SKM-1 treated with dmso at 0.1 percent for 144 hours (cell line): ENCODE measurements around the gene SLC40A1.

Experiments
- DNase-seq: peaks from one replicate; lab custom pipeline; 2025; ENCODE audit not compliant: unreplicated experiment; lab: John Stamatoyannopoulos, UW

SLC40A1 gene

DNA sequence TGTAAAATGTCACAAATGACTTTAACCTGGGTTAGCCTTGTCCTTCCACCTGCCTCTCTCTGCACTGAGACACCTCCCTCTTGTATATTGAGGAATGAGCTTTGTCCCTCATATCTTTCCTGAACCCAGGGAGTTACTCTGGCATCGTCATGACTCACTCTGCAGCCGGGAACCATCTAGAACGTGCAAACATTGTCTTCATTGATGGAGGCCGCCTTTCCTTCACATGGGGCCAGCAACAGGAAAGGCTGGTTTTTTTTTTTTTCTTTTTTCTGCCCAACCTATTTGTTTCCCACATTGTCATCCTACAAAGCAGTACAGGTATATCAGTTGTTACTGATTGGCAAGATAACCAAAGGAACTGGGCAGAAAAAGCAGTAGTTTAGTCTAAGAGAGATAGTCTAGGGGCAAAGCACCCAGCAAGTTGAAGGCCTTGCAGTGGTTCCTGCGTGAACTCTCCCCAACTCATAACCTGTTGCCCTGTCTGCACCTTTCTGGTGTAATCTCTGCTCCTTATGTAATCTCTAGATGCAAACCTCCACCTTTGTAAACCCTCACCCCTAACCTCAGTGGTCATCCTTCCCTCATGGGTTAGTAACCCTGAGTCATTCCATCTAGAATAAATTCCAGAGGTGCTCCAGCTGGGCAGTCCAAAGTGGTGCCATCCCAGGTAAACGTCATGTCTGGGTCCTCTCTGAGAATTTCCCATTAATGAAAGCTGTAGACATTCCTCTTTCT lies 38.3 kb downstream of the SLC40A1 start:
- DNase-seq, result no peak

GRCh38 chr2:189541591-189541990 lies 39.0 kb downstream of the SLC40A1 start:
- DNase-seq, result no peak

- no peak for DNase-seq
Observed at GRCh38 chr2:189540551-189540950, 40.0 kb downstream of the SLC40A1 start.

- DNase-seq, result no peak
Observed at GRCh38 chr2:189538402-189538801, 42.2 kb downstream of the SLC40A1 start.

GRCh38 chr2:189536830-189537229 lies 43.8 kb downstream of the SLC40A1 start:
- DNase-seq, result no peak

GRCh38 chr2:189534854-189535832 lies 45.4 kb downstream of the SLC40A1 start:
- DNase-seq, result no peak

- no peak for DNase-seq
Observed at GRCh38 chr2:189533288-189534035, 47.1 kb downstream of the SLC40A1 start.

DNA sequence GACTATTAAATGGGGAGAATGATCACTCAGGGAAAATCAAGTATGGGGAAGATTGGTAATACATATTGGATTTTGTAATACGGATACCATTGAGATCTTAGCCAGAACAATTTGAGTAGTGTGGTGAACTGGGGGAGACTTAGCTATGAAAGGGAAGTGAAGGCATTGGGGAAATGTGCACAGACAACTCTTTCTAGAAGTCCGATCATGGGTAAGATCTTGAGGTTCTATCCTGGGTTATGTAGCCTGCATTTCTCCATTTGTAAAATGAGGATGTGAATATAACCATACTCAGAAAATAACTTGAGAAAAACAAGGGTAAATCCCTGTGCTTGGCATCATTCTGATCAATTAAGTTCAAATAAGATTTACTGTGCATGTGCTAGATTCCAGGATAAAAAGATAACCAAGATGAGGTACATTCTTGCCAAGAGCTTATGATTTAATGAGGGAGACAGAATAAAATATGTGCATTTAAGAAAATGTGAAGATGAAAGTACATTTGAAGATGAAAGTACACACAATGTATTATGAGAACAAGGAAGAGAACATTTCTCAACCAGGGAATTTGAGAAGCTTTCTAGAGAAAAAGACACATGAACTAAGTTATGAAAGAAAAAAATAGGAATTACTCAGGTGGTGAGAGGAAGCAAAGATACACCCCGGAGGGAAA lies 49.5 kb downstream of the SLC40A1 start:
- no peak for DNase-seq

DNA sequence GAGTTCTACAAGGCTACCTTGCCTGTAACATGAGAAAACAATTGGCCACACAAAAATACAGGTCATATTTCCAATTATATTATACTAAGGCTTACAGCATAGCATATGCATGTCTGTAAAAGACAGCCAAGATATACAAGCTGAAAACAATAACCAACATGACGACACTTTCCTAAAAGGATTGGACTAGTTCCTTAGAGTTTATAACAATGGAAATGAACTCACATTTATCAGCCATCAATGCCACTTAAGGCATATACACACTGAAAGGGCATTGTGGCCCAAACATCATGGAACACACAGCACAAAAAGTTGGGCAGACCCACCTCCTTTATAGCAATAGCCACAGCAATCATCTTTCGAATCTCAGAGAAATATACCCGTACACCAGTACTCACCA lies 52.0 kb downstream of the SLC40A1 start:
- DNase-seq, result no peak

DNA sequence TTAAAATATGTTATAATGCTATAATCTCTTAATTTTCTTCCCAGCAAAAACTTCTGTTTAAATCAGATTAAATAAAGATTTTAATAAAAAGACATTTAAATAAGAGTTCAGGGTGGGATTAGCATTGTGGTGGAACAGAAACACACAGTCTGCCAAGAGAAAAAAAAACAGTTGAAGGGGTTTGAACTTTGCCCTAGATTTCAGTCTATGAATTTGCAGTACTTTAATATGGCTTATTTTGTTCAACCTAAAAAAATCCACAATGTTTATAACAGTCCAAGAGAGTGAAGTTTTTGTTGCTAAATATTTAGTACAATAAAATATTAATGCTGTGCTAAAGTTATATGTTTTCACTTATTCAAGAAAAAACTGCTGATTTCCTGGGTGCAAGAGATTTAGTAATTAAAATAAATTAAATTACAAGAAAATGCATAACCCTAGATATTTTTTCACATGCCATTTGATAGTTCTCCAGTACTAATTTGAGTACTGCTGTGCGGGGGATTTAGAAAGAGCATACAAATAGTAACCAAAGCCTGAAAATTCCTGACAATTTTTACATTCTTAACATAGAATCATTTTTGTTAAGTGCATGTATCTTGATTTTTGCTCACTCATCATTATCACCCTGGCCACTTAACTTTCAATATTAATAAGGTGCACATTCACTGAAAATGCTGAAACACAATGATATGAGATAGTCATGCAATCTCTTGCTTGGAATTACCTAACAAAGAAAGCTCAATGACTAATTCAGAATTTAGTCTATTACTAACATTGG lies 52.6 kb downstream of the SLC40A1 start:
- DNase-seq, result no peak

DNA sequence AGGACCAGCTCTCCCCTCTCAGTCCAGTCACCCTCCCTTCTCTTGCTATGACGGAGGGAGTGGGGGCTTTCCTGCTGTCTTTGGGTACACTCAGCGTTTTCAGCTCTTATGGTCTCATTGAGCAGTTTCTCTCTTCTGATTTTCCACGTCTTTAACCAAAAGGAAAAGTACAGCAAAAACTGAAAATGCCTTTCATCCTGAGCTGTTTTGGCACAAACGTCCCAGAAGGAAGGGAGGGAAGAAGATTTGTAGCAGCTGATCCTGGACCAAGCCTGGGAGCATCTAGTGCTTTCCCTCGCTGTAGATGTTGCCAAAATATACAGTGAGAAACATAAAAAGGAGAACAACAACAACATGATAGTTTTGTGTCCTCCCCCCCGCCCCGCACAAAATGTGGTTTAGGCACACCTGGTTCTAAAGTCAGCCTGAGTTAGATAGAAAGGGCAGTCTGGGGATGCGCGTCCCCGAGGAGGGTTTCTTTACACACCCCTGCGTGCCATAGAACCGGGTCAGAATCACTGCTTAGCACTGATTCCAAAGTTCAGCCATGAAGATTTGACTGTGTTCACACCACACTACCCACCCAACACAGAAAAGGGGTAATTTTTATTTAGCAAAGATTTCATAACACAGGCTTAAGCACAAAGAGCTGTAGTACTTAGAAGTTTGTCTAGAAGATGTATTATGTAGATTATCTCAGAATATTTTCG lies 53.4 kb downstream of the SLC40A1 start:
- no peak for DNase-seq

DNA sequence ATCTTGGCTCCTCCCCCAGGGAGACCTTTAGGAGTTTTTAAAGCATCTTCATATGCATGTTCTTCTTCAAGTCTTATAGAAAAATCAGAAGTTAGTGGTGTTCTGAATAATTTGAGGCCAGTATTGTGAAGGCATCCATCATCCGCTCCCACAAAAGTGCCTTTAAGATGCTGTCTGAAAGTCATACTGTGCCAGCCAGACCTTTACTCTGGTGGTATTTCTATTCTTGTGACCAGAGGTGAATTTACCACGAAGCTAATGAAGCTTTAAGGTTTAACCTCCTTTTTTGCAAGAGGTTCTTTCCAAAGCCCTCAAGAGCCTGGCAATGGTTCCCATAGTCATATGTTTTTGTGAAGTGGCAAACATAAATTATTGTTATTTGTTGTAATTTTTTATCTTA lies 54.3 kb downstream of the SLC40A1 start:
- DNase-seq, result no peak

GRCh38 chr2:189524746-189525145 lies 55.8 kb downstream of the SLC40A1 start:
- DNase-seq, result no peak

DNA sequence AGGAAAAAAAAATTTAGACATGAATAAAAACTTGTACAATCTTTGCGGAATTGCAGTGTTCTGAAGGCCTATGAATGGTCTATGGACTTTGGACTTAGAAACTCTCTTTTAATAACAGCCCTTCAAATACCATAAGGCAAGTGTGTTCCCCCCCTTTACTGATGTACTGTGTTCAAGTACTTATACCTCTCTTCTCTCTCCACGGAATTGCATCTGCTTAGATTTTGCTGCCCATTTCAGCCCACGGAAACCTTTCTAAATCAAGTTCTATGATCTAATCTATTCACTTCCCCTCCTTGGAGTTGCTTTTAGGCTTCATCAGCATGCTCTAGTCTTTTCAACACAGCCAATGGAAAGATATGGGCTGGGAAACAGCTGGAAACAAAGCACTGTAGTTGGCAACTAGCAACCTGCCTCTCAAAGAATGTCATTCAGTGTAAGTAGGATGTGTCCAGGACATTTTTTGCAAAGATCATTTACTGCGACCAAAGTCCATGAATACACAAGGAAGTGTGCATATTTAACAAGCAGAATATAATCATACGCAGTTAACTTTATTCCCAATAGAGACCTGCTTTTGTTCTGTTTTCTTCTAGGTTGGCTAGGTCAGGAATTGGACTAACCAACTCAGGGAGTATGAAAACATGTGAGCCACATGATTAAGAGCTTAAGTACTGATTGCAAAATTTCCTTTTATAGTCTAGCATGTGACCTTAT lies 58.0 kb downstream of the SLC40A1 start:
- no peak for DNase-seq

DNA sequence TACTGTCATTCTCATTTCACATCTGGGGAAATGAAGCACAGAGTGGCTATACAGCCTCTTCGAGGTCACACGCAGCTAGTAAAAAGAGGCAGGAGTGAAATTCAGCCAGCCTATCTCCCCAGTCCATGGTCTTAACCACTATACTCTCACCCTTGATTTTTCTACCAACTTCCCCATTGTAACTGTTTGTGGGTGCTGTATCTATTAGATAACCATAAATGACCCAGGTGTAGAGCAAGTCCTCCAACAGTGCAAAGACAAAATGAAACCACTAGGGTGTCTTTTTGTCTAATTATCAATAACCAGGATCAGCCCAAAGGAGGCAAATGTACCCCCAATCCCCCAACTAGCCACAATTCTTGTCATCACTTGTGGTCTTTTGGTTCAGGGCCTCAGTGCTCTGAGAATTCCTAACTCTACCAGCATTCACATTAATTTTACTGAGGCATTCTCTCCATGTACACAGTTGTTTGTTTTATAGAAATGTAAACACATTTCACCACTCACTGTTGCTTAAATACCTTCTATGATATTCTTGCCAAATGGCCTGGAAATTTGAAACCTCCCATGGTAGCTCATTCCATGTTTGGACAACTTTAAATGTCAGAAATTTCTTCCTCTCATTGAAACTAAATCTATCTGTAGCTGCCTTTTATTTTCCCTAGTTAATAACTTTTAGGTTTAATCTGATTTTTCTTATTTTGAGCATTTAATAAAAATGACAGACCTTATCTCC lies 58.7 kb downstream of the SLC40A1 start:
- no peak for DNase-seq

DNA sequence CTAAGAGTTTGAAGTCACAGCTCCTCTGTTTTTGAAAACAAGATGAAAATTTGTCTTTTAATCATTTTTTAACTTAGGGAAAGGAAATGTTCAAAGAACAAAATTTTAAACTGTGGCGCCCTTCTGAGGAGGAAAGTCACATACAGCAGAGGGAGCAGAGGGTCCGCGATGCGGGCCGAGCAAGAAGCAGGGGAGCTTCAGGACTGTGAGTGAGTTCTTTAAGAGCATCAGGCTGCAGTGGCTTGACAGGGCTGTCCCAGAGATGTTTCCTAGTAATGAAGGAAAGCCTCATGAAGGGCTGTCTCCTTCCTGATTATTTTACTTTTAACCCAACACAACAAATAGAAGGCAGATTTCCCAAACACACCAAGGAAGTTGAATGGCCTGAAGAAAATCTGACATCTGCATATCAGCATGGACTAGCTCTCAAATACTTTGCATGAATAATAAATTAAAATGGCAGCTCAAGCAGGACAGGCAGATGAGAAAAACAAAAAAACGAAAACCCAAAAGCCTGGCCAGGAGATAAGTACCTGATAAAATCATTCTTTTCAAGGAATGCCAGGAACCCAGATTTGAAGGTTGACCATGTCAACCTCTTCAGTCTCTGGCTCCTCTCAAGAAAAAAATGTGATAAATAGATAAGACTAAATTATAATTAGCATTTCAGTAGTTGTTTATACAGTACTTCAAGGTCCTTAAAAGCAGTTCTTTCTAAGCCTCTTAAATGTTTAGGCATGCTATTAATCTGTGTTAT lies 60.8 kb downstream of the SLC40A1 start:
- DNase-seq, result no peak

DNA sequence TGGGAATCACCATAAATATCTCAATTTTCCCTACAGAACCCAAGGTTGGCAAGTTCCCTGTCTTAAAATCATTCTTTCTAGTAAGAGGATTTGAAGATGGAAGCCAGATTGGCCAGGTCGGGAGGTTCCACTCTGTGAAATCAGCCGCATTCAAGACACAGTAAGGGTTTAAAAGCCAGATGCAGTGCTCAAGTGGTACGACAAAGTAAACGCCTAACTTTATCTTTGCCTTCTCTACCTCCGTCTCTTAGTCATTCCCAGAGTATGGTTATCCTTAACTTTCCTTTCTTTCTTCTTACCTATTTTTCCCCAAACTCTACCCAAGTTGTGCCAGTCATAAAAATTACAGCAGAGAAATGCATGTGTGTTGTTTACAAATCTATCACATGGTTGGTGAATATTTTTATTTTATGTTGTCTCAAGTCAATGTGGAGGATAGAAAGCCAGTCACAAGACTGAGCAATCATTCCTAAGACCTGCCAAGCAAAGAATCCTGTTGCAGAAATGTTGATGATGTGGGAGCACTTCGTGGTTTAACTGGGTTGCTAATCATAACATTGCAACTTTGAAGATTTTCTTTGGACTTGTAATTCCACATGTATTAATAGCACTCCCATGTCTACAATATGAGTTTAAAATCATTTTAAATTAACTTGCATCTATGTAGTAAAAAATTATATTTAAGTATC lies 62.6 kb downstream of the SLC40A1 start:
- DNase-seq, result no peak
